Epithelial cell of proximal tubule (primary cell): Measurements from ENCODE around the gene INTS7. TPM values are rescaled to one million over a fixed set of nuclear protein-coding genes. Genes with fewer than 3 reads are reported as not detected.

Experiments used
- DNase-seq: peaks from one replicate; pipeline ENCODE4 v3.0.0-alpha.2; 2011; ENCODE audit warnings: low read depth
- H3K4me3 ChIP-seq: 2 replicates; pipeline ENCODE4 v1.5.1; 2011; ENCODE audit warnings: low read depth, mild to moderate bottlenecking, low read length
- CTCF ChIP-seq: conservative IDR thresholded peaks from 2 replicates; pipeline ENCODE4 v1.5.1; 2012; ENCODE audit warnings: low read depth, mild to moderate bottlenecking, low read length
- total RNA-seq: library from RNA; depleted of rRNA; stranded (reverse); fragments of >200 nt; gene quantifications from 2 replicates; pipeline ENCODE4 v1.2.3, GENCODE V29; 2015

Gene INTS7
- total RNA-seq, 1 donor from 2014 or later = 17.8 TPM

- DNase-seq = no peak
- no peak overlapping the region for H3K4me3 ChIP-seq
- no peak for TF ChIP-seq CTCF
These were observed 122.4 kb downstream of the INTS7 start for GRCh38 chr1:211912844-211913432.

- H3K4me3 ChIP-seq = no peak overlapping the region
- no peak for TF ChIP-seq CTCF
- DNase-seq = no peak
These were observed 123.3 kb downstream of the INTS7 start for GRCh38 chr1:211912038-211912437.

- no peak for DNase-seq
- H3K4me3 ChIP-seq = no peak overlapping the region
- TF ChIP-seq CTCF = no peak
These were observed 124.4 kb downstream of the INTS7 start for GRCh38 chr1:211910913-211911485.

- H3K4me3 ChIP-seq = no peak overlapping the region
- no peak for DNase-seq
- TF ChIP-seq CTCF = no peak
These were observed 125.1 kb downstream of the INTS7 start for GRCh38 chr1:211910113-211910884.

- no peak overlapping the region for H3K4me3 ChIP-seq
- DNase-seq = no peak
- TF ChIP-seq CTCF = no peak
These were observed 126.0 kb downstream of the INTS7 start for GRCh38 chr1:211909395-211909794.

- no peak for TF ChIP-seq CTCF
- DNase-seq = no peak
- H3K4me3 ChIP-seq = no peak overlapping the region
These were observed 126.4 kb downstream of the INTS7 start for GRCh38 chr1:211908951-211909350.
